Mucosa of descending colon (tissue), 3 donors: Measurements from ENCODE around the gene ADGRG7. TPM values are rescaled to one million over a fixed set of nuclear protein-coding genes. Genes with fewer than 3 reads are reported as not detected.

Experiments used
- ATAC-seq: fragments of 200-7000 bp; cut with Tn5 transposase; one replicate; pipeline ENCODE4 v1.9.1; 2020; ENCODE audit warnings: mild to moderate bottlenecking, moderate library complexity
- DNase-seq, 3 donors: peaks; one replicate each; pipeline ENCODE4 v3.0.0-alpha.2; 2020
- H3K36me3 ChIP-seq: fragments of 200-600 bp; one replicate; pipeline ENCODE4 v1.8.0; 2021; ENCODE audit warnings: low read depth, mild to moderate bottlenecking
- H3K4me1 ChIP-seq: fragments of 200-600 bp; one replicate; pipeline ENCODE4 v1.8.0; 2021; ENCODE audit warnings: low read depth, mild to moderate bottlenecking
- H3K4me3 ChIP-seq: fragments of 200-600 bp; one replicate; pipeline ENCODE4 v1.8.0; 2021; ENCODE audit warnings: mild to moderate bottlenecking
- H3K9me3 ChIP-seq: fragments of 200-600 bp; one replicate; pipeline ENCODE4 v1.8.0; 2021; ENCODE audit warnings: mild to moderate bottlenecking
- intact Hi-C, 2 donors: fragments of 100-400 bp; cut with DNase I in 1 of 2; cut with micrococcal nuclease in 1 of 2; formaldehyde crosslinking; loops; one replicate each; pipeline versions ENCODE4 v1.11.0 to v1.11.1; 2022; cut with DNase I, micrococcal nuclease
- total RNA-seq, 3 donors: library from RNA; stranded (reverse); fragmentation: NEBNext Ultra II Directional in 2 of 3; extraction: Animal tissue kit (Norgen Biotek cat#: 25700) in 2 of 3; gene quantifications; one replicate each; pipeline versions ENCODE4 v1.2.1 to v1.2.4, GENCODE V29; 2021 to 2023
- TF ChIP-seq, protein P1 (sequence below): fragments of 200-600 bp; IDR thresholded peaks from one replicate; pipeline ENCODE4 v1.8.0; 2022; ENCODE audit warnings: antibody characterized with exemption, mild to moderate bottlenecking
- donor health status: DM: no; HTN: no; CAD: no; lungs with moderate emphysema.
- donor health status: DM: no; HTN: no; CAD: no.
- donor health status: DM: no; HTN: yes; CAD: no.

Gene ADGRG7
- total RNA-seq, 3 donors from 2014 or later, result 9.7 to 21.7 (median 13.9) TPM

DNA sequence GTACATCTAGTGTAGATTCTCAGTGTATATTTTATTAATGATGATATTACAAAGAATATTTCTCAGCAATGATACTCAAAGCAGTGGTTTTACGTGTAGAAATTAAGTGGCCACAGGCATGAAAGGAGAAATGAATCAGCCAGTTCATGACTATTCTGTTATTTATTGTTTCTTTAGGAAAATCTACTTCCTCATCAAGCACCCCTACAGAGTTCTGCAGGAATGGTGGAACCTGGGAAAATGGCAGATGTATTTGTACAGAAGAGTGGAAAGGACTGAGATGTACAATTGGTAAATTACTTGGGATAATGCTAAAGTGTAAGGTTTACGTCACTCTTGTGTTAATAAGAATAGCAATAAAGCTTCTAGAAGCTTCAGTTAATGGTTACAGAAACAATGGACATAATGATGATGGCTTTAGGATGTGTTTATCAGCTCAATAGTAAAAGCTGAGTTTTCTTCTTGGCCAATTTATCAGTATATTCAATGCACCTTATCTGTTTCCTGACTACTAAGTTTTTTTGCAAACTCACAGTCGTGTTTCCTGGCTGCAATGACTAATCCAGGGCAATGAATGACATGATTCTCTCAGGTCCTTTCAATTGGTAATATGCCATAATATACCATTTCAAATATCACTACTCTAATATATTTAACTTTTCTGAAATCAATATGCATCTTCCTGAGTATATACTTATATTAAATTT, 20.2 kb downstream of the ADGRG7 start:
- Histone ChIP-seq H3K9me3 (no peaks in the 10 kb centered on the region), H3K4me1 (no peaks in the 10 kb centered on the region), H3K36me3 (no peaks in the 10 kb centered on the region), H3K4me3 (no peak overlapping the region)
- ATAC-seq, result no peak
- TF ChIP-seq, protein P1, sequence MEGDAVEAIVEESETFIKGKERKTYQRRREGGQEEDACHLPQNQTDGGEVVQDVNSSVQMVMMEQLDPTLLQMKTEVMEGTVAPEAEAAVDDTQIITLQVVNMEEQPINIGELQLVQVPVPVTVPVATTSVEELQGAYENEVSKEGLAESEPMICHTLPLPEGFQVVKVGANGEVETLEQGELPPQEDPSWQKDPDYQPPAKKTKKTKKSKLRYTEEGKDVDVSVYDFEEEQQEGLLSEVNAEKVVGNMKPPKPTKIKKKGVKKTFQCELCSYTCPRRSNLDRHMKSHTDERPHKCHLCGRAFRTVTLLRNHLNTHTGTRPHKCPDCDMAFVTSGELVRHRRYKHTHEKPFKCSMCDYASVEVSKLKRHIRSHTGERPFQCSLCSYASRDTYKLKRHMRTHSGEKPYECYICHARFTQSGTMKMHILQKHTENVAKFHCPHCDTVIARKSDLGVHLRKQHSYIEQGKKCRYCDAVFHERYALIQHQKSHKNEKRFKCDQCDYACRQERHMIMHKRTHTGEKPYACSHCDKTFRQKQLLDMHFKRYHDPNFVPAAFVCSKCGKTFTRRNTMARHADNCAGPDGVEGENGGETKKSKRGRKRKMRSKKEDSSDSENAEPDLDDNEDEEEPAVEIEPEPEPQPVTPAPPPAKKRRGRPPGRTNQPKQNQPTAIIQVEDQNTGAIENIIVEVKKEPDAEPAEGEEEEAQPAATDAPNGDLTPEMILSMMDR, result no peak
- DNase-seq, result no peak
- intact Hi-C loops, result no loop called here

DNA sequence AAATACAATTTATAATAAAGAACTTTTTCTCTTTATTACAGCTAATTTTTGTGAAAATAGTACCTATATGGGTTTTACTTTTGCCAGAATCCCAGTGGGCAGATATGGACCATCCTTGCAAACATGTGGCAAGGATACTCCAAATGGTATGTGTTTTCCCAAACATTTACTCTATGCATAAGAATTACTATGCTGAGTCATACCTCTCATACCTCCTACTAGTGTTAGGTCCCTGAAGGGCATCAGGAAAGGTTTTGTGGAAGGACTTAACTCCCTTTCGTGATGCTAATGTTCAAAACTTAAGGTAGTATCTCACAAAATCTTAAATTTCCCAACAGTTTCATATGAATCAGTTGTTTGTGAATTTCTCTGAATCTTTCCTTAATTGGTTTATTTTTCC, 21.3 kb downstream of the ADGRG7 start:
- intact Hi-C loops, result no loop called here
- ATAC-seq, result no peak

DNA sequence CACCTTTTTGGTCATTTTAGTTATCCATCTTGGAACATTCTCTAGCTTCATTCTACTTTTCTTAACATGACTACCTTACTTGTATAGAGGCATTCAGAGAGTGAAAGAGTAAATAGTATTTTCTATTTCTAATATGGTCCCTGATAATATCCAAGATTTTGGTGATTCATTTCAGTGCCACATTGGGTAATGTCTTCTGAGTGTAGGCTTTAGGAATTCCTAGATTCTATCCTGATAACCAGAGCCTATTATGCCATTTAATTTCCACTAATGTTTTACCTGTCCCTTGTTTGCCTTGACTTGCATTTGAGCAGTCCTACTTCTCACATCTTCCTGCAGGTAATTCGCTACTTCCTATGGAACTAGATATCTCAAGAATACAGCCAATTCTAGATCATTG, 21.8 kb downstream of the ADGRG7 start:
- H3K36me3 ChIP-seq, result no peaks in the 10 kb centered on the region
- H3K9me3 ChIP-seq, result no peaks in the 10 kb centered on the region
- H3K4me1 ChIP-seq, result peaks cover 3% of the 10 kb centered on the region
- DNase-seq (no peak), ATAC-seq (no peak)
- intact Hi-C loops, result no loop called here
- H3K4me3 ChIP-seq, result no peak overlapping the region
- TF ChIP-seq, protein P1, result no peak

More for the DNA sequence above, 21.3 kb downstream of the ADGRG7 start:
- Histone ChIP-seq H3K36me3 (no peaks in the 10 kb centered on the region), H3K9me3 (no peaks in the 10 kb centered on the region), H3K4me3 (no peak overlapping the region), H3K4me1 (peaks cover 3% of the 10 kb centered on the region)
- TF ChIP-seq, protein P1, result no peak
- no peak for DNase-seq

DNA sequence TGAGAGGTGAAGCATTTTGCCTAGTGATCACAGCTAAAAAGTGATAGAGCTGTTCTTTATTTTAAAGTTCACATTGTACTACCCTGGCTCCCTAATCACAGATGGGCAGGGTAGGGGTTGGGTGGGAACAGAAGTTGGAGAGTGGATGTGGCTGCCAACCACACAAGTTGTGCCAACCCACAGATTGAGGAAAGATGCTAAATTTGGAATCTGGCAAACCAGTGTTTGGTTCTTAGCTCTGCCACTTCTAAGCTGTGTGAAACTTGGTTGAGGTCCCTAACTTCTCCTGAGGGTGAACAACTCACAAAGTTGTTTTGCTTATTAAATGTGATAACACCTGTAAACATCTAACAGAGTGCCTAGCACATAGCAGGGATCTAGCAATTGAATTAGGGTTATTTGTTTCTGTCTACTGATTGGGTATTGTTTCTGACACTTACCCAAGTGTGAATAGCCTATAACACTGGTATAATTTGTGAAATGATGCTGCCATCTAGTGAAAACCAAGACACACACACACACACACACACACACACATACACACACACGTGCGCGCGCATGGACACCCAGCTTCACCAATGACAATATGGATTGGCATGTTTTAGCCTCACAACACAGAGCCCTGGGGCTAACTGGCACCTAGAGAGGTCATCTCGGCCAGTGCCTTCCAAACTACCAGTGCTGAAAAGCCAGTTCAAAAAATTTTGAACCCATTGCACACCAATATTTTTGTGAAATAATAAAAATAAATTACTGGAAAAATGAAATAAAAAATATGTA, 25.3 kb downstream of the ADGRG7 start:
- H3K9me3 ChIP-seq, result no peaks in the 10 kb centered on the region
- ATAC-seq (peak; percentile 96), DNase-seq (peak; percentile 71 to 89 (median 83))
- peaks cover 3% of the 10 kb centered on the region for H3K4me1 ChIP-seq
- TF ChIP-seq, protein P1, result no peak
- no peak overlapping the region for H3K4me3 ChIP-seq
- intact Hi-C loops, result no loop called here
- no peaks in the 10 kb centered on the region for H3K36me3 ChIP-seq

DNA sequence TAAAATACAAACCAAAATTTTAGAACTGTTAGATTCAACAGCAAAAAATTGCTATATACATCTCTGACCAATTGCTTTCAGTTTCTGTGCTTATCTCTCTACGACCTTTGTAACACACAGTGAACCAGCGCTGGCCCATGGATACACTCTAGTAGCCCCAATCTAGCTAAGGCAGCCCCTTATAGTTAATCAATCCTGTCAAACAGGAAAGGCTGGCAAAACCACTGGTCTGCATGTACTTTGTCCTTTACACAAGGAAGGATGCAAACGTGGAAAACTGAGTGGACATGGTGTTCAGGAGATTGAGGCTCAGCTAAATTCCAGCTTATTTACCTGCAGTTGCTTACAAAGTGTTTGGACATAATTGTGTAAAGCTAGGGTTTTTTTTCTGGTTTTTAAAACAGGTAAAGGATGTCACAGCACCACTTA, 25.9 kb downstream of the ADGRG7 start:
- intact Hi-C loops, result no loop called here
- peak in 1 of 3 donors; percentile 80 for DNase-seq
- H3K4me3 ChIP-seq, result no peak overlapping the region
- ATAC-seq, result peak; percentile 89
- H3K4me1 ChIP-seq, result peaks cover 3% of the 10 kb centered on the region
- no peaks in the 10 kb centered on the region for H3K36me3 ChIP-seq
- no peaks in the 10 kb centered on the region for H3K9me3 ChIP-seq
- TF ChIP-seq, protein P1, result no peak
